Uterus (tissue), 2 donors: ENCODE measurements around the gene IRF5.

ENCODE experiments used
- CTCF ChIP-seq, 4 experiments: fragments of 200-600 bp in 2 of 4; fragments of 450-650 bp in 2 of 4; sonication (generic) in 2 of 4; IDR thresholded peaks; one replicate each; pipeline ENCODE4 v1.5.1; 2016 to 2019; ENCODE audit warnings: antibody characterized with exemption in 4 of 4, mild to moderate bottlenecking in 2 of 4, moderate library complexity in 1 of 4
- POLR2A ChIP-seq, 2 donors: fragments of 450-650 bp; IDR thresholded peaks; one replicate each; pipeline ENCODE4 v1.6.1; 2016; ENCODE audit warnings: antibody characterized with exemption in 2 of 2, mild to moderate bottlenecking in 1 of 2, moderate library complexity in 1 of 2

GRCh38 chr7:128928159-128928813, 9.4 kb upstream of the IRF5 start:
- no peak for TF ChIP-seq POLR2A (IDR thresholded peaks at IDR 0.05)
- TF ChIP-seq CTCF (IDR thresholded peaks at IDR 0.05), result no peak
